Measurements from ENCODE around the gene AGAP1.

Gene AGAP1

DNA sequence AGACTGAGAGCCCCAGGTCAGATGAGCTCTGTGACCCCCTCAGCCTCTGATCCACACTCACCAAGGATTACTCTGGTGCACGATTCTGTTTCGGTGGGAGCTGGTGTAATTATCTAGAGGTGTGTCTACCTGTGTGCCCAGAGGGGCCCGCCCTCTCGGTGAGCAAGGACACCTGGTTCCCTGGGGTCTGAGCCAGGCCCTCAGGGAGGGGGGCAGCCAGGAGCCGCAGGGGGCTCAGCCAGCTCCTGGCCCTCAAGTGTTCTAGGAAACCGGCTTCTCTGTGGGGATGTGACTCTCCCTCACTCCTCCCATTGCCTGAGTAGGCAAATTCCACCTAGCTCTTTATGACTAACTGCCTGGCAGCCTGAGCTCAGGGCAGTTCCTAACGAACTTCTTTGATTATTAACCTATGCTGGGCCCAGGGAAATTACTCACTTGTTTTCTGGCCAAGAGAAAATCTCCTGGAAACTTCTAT is 17.4 kb downstream of the AGAP1 start:
- peak in 2 of 3 experiments; percentile 30 to 64 for DNase-seq

- no peak for DNase-seq
Observed at GRCh38 chr2:235511751-235512698, 18.2 kb downstream of the AGAP1 start.

DNA sequence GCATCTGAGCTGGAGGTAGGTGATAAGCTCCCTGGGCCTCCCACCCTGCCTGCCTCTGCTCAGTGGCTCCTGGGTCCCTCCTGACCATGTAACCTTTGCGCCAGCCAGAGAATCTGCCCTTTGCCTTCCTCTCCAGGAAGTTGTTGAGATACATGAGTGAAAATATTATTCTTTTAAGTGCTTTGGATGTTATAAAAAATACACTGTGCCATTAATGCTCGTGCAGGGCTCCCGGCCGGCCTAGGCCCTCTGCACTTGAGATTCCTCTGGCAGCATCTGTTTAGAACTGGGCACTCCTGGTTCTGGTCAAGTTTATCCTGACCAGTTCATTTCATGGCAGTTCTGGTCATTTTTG is 18.8 kb downstream of the AGAP1 start:
- DNase-seq = no peak

- no peak for DNase-seq
Observed at GRCh38 chr2:235513984-235514626, 20.3 kb downstream of the AGAP1 start.

DNA sequence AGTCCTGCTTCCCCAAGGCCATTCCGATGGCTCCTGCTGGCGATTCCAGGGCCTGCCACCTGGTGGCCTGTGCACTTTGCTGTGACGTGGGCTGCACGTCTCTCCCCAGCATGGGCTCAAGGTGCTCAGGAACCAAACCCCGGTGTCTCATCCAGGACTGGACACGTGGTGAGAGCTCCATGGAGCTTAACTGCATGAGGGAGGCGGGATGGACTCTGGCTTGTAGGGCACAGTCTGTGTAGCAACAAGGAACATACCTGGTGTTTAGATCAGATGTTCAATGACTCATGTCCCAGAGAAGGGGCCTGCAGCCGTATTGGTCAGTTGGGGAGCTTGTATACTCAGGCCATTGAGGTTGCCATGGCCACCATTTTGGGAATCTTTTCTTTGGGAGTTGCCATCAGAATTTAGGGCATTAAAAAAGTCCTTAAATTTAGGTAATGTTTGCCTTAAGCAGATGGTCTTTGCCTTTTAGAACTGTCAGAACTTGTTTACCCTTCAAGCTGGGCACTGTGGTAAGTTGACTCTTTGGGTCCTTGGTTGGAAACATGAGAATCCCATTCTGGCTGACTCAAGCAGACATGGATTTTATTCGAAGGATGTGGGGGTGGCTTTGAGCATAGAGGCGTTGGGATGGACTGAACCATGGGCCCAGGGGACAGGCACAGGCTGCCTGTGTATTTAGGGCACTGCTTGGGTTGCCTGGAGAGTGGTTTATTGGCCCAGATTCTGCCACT is 21.0 kb downstream of the AGAP1 start:
- no peak for DNase-seq

- DNase-seq = no peak
Observed at GRCh38 chr2:235515364-235515742, 21.5 kb downstream of the AGAP1 start.

- DNase-seq = no peak
Observed at GRCh38 chr2:235515821-235516220, 22.0 kb downstream of the AGAP1 start.

DNA sequence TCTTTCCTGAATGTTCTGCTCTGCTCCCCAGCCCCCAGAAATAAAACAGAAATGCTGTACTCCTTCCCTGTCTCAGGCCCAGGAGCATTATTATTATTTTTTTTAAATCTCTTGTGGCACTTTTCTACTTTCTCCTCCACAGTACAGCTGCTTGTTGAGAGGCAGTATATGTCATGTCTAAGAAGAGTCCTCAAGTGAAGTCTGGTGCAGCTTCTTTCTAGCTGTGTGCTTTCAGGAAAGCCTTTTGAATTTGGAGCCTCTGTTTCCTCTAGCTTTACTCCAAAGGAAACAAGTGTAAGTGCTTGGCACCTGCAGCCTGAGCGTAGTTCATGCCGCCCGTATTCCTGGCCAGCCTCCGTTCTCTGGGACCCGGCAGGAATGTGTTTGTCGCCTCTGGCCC is 22.4 kb downstream of the AGAP1 start:
- no peak for DNase-seq

DNA sequence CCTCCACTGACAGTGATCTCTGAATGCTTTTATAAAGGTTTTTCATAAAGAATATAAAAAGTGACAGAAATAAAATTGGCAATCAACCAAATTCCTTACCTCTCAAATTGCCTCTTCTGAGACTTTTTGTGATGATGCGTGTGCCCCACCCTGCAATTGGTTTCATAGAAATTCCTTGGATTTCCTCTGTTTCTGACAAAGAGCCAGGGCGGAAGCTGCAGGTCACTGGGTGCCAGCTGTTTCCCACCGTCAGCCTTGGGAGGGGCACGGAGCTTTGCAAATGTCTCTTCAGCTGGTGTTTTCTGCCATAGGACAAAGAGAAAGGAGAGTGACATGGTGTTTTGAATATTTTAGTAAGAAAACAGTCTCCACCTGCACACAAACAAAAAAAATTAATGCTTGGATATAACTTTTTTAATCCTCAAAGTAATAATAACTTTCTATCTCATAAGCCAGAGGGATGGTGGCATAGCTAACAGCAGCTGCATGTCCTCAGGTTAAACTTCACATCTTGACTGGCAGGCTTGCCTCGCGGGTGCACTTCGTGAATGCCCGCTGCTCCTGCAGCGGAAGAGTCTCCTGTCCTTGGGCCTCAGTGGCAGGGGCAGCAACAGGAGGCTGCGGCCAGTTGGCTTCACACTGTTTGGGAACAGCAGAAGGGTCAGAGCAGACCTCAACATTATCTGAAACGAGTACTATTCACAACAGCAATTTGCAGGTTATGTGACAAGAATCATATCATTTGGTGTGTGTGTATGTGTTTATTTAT is 24.7 kb downstream of the AGAP1 start:
- no peak for DNase-seq

DNA sequence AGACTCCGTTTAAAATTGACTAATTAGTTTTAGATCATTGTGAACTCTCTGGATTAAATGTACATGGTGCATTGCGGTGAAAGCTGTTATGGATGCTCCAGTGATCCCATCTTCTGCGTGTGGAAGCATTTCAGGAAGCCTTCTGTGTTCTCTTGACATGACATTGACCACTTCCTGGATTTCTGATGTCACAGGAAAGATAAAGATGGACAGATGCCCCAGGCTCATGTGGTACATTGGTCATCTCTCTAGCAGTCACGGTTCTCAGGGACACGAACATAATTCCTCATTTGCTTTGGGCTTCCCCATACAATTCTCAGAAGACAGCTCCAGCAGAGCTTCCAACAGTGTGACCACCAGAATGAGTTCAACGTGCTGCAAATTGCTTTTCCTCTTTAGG is 26.9 kb downstream of the AGAP1 start:
- DNase-seq = no peak

DNA sequence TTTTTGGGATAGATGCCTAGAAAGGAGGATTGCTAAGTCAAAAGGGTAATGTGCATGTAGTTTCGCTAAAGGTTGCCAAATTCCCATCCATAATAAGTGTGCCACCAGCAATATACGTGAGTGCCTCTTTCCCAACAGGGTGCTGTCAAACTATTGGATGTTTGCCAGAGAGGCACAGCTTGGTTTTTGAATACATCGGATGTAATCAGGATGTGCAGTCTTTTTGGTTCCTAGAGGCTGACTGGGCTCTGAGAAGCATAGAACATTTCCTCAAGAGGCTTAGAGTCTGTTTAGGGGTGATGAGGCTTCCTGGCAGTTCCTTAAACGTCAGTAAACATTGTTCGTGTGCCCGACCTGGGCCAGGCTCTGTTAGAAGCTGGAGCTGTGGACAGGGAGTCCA is 28.0 kb downstream of the AGAP1 start:
- DNase-seq = peak in 2 of 3 experiments; percentile 33 to 86

- no peak for DNase-seq
Observed at GRCh38 chr2:235523021-235523420, 29.2 kb downstream of the AGAP1 start.

DNA sequence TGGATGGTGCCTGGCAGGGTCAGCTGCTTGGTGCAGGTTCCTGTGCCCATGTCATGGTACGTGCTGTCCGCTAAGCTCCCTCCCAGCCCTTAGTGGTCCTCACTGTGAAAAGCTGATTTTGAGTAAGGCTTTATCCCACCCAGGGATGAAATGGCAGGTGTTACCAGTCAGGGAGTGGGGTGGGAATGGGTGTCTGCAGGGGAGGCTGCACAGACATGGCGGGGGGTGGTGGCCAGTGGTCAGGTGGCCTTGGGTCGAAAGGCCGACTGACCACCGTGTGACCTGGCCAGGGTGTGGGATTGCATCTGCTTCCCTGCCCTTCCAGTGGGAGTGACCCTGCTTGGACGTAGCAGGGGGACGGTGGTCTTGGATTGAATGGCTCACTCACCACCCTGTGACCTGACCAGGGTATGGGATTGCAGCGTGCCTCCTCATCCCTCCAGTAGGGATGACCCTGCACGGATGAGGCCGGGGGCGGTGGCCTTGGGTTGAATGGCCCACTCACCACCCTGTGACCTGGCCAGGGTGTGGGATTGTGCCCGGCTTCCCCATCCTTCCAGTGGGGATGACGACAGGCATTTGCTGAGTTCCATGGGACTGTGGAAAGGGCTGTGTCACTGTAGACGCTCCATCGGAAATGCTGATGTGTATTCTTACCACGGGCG is 29.8 kb downstream of the AGAP1 start:
- no peak for DNase-seq

DNA sequence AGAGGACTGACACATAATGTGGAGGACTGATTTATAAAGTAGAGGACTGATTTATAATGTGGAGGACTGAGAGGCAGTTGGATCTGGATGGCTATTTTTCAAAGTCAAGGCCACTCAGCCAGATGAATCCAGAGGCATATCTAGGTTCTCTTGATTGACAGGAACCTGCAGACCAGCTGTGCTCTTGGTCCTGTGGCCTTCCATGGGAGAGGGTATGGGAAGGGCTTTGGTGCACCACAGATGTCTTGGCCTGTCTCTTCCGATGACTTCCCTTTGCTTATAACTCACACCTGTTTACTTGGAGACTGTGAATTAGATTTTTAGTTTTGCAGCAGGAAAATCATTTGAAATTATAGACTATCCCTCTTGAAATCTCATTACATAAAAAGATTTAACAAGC is 32.3 kb downstream of the AGAP1 start:
- no peak for DNase-seq

- no peak for DNase-seq
Observed at GRCh38 chr2:235527806-235528469, 34.1 kb downstream of the AGAP1 start.

DNA sequence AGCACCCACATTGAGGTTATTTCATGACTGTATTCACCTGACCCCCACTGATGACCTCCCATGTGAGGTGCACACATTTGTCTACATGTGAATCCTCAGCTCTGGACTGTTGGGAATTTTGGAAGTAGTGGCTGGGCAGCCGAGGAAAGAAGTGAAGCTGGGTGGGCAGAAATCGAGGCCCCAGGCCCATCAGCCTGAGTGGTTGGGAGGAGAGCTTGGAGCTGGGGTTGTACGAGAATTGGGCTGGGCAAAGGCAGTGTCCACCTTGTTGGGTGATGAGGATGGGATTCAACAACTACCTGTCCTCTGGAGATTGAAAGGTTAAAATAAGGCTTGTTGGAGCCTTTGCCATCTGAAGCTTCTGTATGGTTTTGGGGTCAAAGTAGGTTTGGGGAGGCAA is 35.8 kb downstream of the AGAP1 start:
- DNase-seq = no peak

- DNase-seq = no peak
Observed at GRCh38 chr2:235530735-235531134, 36.9 kb downstream of the AGAP1 start.

DNA sequence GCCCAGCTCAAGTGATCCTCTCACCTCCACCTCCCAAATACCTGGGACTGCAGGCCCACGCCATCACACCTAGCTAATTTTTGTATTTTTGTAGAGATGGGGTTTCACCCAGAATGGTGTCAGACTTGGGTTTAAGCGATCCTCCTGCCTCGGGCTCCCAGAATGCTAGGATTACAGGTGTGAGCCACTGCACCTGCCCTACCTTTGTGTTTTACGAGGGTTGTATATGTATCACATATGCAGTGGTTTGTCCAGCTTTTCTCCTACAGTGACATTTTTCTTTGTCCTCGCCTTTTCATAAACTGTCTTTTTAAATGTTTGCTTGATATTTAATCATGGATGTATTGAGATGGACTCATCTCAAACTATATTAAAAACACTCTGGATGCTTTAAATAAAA is 38.5 kb downstream of the AGAP1 start:
- DNase-seq = no peak

GRCh38 chr2:235533198-235533597 is 39.4 kb downstream of the AGAP1 start:
- no peak for DNase-seq

- no peak for DNase-seq
Observed at GRCh38 chr2:235533616-235534385, 40.0 kb downstream of the AGAP1 start.
